ENCODE measurements around the gene BLMH.

BLMH gene

DNA sequence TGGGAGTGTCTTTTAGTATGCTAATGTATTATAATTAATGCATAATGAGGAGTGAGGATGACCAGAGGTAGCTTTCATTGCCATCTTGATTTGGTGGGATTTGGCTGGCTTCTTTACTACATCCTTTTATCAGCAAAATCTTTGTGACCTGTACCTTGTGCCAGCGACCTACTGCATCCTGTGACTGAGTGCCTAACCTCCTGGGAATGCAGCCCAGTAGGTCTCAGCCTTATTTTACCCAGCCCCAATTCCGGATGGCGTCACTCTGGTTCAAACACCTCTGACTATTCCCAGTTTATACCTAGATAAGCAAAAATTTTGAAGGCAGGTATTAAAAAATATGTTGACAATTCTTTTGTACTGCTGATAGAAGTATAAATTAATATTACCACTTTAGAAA is 10.5 kb upstream of the BLMH start:
- DNase-seq = no peak

DNA sequence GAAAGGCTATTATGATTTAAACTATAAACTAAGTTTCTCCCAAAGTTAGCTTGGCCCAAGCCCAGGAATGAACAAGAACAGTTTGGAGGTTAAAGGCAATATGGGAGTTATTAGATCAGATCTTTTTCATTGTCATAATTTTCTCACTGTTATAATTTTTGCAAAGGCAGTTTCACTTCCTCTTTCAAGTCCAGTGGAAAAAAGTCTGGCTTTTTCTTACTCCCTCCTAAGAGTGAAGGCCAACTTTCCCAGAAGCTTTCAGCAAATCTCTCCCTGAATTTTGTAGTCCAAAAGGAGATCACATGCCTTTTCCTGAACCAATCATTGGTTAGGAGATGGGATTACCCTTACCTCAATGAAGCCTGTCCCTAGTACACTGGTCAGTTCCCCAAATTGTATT is 9.1 kb upstream of the BLMH start:
- no peak for DNase-seq

DNA sequence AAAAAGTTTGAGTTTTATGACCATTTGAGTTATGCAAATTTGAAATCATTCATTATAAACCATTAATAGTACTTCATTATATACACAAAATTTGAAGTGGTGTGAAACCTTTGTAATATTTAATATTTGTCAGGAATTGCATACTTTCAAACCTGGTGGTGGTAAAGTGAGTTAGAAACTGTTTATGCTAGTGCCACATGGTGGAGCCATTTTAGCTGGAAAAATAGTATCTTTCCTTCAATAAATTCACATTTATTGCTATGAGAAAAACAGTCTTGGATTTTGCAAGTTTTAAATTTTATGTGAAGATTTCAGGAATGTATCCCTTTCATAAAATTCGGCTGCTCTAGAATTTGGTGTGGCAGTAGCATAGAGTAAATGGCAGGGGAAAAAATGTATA is 7.3 kb upstream of the BLMH start:
- DNase-seq = no peak

DNA sequence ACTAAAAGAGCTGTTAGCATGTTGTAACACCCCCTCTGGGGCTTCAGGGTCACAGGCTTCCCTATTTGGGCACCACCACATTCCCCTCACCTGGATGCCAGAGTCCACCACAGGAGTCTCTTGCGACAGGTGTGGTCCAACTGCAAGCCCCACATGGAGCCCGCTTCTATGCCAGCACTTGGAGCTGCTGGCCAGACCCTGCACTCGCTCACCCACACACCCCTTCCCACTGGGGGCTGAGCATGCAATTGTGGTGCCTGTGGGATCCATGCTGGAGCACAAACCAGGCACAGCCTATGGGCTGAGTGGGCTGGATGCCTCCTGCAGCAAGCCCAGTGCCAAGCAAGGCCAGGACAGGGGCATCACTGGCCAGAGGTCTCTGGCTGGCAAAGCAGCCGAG is 6.0 kb upstream of the BLMH start:
- no peak for DNase-seq

DNA sequence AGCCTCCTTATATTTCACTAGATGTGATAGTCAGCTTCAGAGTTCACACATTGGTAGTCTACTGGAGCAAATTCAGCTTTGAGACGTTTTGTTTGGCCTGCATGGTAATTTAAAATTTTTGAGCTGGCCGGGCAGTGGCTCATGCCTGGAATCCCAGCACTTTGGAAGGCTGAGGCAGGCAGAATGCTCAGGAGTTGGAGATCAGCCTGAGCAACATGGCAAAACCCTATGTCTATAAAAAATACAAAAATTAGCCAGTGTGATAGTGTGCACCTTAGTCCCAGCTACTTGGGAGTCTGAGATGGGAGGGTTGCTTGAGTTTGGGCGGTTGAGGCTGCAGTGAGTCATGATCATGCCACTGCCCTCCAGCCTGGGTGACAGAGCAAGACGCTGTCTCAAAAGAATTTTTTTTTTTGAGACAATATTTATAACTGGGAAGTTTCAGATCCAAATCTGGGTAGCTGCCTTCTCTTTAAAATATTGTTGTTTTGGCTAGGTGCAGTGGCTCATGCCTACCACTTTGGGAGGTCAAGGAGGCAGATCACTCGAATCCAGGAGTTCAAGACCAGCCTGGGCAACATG is 4.8 kb upstream of the BLMH start:
- DNase-seq = no peak

DNA sequence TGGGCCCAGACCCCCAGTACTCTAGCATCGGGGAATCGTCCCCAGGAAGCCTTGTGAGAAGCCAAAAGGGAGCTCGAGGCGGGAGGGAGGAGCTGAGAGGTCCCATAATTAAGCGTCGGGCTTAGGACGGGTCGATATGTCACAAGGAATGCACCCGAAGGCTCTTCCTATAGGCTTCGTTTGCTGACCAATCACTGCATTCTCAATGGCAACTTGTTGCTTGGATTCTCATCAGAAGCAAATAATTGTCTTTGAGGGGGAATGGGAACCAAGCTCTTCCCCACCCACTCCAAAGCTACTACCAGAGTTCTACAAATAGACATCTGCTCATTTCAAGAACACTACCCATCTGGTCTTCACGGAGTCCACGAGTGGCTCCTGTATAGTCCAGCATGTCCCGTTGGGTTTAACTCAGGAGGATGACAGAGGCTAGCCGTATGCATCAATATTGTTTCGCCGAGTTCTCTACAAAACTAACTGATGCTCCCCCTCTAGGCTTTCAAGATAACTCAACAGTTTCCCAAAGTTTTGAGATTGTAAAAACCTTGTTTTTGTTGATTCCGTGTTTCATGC is 628 bp upstream of the BLMH start:
- DNase-seq = no peak

DNA sequence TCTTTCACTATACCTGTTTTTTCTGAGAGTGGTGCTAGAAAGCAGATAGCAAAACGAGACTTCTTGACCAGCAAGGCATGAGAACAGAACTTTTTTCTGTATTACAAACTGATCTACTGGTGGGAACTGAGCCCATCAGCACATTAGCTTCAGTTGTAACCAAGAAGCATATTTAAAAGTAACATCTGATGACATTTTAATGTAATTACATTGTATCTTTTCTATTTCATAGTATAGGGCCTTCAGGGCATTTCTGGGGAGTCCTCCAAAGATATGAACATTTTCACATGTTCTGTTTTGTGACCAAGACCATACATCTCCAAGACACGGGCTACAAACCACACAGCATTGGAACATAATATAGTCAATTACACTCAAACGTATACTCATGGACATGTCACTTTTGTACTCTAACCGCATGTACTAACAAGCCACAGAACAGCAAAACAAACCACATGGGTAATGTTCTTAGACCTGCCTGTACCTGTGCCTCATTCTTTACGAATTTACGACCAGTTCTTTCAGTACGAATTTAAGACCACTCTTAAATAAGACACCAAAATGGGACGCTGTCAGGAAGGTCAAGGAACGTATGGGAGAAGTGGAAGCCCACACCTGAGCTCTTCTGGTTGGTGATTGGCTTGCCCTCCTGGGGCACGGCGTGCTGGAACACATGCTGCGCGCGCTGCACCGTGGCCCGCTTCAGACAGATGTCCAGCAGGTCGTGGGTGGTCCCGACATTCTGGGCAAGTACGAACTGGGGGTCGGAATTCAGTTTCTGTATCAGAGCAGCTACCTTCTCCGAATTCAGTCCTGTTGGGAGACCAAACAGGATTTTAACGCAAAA is 825 bp downstream of the BLMH start:
- peak; percentile 40 to 57 for DNase-seq

DNA sequence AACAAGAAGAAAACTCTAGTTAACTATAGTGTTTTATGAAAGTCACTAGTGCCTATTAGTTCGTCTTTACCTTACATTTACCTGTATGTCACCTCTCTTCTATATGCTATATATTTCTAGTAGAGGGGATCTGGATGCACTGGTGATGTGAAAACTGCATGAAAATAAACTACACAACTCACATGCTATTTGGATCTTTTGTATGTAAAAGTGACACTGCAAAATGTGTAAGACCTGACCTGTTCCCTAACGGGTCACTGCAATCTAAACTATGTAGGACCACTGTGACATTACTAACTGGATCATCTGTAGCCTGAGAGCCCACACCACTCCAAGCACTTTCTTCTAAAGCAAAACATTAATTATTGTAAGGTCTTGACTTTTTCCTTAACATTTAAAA is 1.7 kb downstream of the BLMH start:
- DNase-seq = no peak

DNA sequence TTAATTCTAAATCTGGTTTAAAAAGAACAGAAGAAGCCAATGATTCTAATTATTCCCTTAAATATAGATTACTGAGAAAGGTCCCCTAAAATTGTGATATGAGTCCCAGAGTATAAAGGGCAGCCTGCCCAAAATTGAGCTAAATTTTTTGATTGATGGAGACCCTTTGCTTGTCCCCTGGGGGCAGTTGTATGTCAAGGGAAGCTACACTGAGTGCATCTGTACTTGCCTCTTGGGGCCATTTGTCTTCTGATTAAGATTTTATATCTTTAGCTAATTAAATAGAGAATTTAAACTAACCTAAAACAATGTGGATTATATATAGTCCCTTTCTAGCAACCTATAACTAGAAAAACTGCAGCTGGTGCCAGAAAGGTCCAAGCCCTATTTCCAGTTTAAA is 12.6 kb downstream of the BLMH start:
- no peak for DNase-seq

DNA sequence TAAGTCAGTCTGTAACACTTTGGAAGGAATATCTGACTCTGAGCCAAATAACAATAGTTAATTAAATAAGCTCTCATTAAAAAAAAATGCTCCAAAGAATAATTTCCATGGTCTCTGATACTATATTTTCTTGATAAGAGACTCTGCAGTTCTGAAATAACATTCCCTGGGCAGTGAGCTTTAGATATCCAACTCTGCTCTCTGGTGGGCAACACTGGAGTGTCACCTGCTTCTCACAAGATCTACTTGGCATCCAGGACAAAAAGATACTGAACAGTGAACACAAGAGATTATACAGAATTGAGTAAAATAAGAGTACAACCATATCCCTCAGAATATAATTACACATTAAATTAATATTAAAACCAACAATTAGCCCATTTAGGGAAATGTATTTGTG is 13.7 kb downstream of the BLMH start:
- no peak for DNase-seq

DNA sequence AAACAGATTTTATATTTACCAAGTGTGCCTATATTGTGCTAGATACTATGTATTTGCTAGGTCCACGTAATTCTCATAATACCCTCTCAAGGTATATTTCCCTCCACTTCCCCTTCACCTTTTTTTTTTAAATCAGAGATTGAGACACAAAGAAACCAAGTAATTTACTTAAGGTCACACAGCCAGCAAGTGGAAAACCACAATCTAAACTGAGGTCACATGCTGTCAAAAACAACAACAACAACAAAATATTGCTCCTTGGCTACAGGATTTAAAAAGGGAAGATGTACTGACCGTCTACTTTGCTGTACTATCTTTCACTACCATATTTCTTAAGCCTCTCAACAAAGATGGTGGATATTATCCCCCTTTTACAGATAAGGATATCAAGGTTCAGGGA is 15.8 kb downstream of the BLMH start:
- no peak for DNase-seq

DNA sequence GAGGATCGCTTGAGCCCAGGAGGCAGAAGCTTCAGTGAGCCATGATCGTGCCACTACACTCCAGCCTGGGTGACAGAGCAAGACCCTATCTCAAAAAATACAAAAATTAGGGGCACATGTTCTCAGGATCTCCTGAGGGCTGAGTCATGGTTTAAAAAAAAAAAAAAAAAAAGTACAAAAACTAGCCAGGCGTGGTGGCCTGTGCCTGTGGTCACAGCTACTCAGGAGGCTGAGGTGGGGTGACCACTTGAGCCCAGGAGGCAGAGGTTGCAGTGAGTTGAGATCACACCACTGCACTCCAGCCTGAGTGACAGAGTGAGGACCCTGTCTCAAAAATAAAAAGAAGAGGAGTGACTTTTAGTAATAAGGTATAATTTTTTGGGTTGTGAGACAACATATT is 16.9 kb downstream of the BLMH start:
- DNase-seq = no peak

DNA sequence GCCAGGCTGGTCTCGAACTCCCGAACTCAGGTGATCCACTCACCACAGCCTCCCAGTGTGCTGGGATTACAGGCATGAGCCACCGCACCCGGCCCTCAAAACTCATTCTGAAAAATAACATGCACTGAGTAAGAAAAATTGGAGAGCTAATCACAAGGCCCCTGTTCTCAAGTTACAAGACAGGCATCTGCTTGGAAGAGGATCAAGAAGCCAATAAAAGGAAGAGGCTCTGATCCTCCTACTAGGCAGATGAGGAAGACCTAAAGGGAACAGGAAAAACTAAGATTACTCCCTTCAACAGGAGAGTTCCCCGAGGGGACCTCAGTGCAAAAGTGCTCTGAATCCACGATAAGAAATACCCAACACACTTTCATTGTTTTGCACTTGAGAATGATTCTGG is 18.4 kb downstream of the BLMH start:
- no peak for DNase-seq

DNA sequence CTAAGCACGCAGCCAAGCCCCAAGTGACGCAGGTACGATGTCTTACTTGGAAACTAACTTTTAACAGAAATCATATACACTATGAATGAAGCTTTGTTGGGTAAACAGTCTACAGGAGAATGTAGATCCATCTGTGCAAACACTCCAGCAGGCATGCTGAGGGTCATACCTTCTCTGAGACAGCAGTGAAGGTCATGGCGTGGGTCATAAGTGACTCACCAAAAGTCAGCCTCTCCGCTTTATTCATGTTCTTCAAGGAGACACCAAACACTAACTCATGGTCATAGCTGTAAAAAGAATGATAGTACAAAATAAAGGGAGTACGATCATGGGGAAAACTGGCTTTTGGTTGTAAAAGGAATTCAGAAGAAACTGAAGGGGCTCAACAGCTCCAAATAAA is 20.6 kb downstream of the BLMH start:
- no peak for DNase-seq

DNA sequence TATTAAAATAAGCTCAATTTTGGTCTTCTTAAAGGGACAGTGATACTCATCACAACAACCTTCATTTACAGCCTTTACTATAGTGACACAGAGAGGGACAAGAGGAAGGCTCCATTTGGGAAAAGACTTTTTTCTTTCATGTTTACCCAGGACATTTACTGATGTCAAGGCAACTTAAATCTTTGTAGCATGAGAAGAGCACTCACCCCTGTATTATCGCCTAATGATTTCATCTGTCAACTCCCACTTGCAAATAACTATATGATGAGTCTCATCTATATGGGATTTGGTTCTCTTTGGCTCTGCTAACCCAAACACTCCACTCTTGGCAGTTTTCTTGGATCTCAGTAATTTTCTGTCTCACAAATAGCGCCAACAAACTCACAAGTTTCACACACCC is 24.1 kb downstream of the BLMH start:
- DNase-seq = no peak

DNA sequence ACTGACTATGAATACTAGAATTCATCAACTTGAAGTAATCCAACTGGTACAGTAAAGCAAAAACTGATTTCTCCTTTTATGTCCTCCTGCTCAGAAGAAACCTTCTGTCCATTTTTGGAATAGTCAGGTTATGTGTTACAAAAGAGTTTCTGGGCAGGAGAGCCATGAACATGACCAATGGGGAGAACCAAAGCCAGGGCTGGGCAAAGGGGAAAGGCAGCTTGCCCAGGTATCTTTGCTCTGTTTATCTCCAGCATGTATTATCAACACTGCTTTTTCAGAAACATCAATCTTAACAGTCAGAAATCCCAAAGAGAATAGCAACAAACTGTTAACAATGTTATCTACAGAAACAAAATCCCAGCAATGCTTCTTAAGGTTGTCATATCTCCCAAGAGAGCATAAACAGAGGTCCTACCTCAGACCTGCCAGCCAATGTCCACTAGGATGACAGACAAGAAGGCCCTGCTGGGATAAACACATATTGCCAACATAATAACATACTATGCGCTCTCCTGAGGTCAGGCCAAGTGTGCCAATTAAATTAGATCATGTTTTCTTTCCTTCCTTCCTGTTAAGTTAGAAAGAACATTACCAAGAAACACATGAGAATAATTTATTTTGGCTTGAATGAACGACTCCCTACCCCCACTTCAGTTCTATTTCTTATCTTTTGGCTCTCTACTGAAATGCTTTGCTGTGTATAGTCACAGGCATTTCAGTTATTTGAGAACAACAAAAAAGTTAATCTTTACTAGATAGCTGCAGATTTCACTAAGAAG is 28.0 kb downstream of the BLMH start:
- no peak for DNase-seq

DNA sequence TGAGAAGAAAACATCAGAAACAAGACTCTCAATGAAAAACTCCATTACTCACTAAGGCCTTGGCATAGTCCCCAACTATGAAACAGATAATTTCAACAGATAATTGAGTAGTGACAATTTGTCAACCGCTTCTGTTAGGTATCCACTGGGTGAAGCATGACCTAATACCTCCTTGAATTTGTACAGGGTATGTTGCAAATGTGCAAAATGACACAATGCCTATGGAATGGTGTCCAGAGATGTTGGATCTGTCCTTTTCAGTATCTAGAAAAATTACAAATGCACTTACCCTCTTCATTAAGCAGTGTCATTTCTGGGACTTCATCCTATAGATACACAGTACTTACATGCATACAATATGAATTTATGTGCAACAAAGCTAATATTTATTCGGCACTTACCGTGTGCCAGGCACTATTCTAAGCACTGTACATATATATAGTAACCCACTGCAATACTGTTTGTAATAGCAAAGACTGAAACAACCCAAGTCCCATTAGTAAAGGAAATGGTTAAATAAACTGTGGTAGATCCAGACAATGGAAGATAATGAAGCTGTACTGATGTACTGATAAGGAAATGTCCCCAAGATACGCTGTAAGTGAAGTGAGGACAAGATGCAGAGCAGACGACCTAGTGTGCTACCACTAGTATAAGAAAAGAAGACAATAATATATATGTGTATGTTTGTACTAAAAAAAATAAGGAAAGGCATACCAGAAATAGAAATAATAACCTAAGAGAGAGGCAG is 34.8 kb downstream of the BLMH start:
- DNase-seq = no peak

DNA sequence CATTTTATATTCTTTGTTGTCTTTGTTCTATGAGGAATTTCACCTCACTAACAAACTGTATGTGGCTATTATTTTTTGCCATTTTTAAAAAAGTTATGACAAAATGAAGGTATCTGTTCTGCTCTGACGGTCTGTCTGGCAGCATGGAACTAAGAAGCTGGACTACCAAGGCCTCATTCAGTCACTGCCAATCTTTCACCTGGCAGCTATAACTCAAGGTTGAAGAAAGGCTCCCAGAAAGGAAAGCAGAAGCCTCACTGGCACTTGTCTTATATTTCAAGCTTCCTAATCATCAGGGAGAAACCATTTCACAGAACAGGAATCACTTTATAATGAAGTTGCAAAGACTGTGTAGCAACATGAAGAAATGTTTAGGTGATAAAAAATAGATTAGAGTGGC is 37.6 kb downstream of the BLMH start:
- DNase-seq = no peak

DNA sequence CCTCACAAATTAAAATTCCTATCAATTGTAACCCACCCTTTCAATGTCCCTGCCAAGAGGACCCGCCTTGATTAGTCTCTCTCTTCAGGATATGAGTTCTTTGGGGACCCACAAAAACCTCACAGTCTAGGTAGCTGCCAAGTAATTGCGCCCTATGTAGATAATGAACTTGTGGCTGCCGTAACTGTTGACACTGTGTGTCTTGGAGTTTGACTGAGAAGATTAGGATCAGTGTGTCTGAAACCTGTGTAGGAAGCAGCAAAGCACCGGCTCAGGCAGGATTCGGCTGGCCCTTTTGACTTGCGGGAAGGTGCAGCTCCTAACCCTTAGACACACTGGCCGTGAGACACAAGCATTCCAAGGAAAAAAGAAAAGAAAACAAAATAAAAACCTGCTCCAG is 38.4 kb downstream of the BLMH start:
- no peak for DNase-seq

DNA sequence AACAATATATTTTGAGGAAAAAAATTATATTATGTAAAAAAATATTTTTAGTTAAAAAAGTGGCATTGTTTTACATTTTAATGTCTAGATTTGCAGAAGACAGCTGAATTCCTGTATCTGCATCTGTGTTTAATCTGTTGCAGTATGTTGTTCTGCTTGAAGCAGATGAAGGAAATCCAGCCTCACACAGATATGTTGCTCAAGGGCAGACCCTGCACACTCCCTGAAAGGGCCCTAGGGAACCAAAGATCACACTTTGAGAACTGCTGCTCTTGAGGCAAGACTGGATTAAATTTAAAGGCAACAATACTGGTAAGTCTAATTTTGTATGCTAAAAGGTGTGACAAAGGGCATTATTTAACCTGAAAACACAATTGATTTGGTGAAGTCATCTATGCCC is 39.8 kb downstream of the BLMH start:
- DNase-seq = no peak

DNA sequence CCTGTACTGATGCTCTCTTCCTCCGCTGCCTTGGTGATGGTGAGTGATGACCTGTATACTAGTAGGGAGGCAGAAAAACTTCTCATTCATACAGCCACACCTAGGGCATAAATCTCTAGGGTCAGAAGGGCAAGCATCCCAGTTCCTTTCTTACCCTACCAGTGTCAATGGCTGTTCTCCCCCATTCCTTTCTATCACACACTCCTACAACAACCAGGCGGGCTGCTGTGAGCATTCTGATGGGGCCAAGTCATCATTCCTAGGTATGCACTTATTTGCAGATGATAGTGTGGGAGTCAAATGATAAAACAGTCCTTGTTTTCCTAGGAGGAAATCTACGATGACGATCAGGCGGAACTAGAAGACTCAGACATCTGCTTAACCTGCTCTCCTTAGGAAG is 42.3 kb downstream of the BLMH start:
- no peak for DNase-seq

DNA sequence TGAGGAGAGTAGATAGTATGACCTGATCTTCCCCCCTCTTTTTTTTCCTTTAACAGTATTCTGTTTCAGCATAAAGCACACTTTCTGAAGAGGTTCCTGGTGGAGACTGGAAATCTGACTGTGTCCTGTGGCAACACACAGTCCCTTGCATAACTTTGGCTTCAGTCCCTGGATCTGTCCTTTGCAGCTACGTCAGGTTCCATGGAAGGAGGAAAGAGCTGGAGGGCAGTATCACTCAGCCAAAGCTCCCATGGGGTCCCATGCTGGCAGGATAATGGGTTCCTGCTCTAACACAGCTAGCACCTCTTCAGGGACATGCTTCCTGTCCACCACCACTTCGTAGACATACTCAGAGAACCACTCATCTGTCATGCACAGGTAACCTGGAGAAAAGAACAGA is 43.0 kb downstream of the BLMH start:
- DNase-seq = no peak

DNA sequence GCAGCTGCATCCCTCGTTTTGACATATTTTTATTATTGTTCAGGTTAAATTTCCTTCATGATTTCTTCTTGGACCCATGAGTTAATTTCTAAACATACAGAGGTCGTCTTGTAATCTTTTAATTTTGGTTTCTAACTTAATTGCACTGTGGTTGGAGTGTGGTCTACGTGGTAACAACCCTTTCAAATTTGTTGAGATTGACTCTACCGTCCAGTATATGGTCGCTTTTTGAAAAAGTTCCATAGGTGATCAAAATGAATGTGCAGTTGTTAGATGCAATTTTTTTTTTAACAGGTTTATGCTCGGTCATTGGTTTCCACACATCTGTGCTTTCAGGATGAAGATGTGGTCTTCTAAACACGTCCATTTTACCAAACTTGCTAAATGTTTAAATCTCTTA is 45.3 kb downstream of the BLMH start:
- DNase-seq = no peak
